Spleen (tissue), 7 donors: Measurements from ENCODE around the gene MMEL1.

ENCODE experiments used
- POLR2A ChIP-seq, 3 donors: fragments of 450-650 bp; IDR thresholded peaks; one replicate each; pipeline ENCODE4 v1.5.1; 2017; ENCODE audit warnings: antibody characterized with exemption in 3 of 3, mild to moderate bottlenecking in 1 of 3
- POLR2AphosphoS5 ChIP-seq, 3 donors: sonication (generic); formaldehyde crosslinking; IDR thresholded peaks; one replicate each; pipeline ENCODE4 v1.5.1; 2017; ENCODE audit warnings: antibody characterized with exemption in 3 of 3
- TF ChIP-seq, protein P1 (sequence below), 11 experiments: fragments of 200-600 bp in 7 of 11; fragments of 450-650 bp in 4 of 11; sonication (generic) in 4 of 11; IDR thresholded peaks in 8 of 11; conservative IDR thresholded peaks in 3 of 11; 1 replicate in 7 of 11; 2 replicates in 4 of 11; pipeline versions ENCODE4 v1.4.0 to v1.8.0; 2016 to 2021; ENCODE audit warnings: antibody characterized with exemption in 11 of 11, inconsistent platforms in 4 of 11, mild to moderate bottlenecking in 1 of 11
- donor health status: DM: no; HTN: no; CAD: no; lungs with moderate emphysema.
- donor health status: DM: no; HTN: no; CAD: no.
- donor health status: DM: no; HTN: no; CAD: no.

DNA sequence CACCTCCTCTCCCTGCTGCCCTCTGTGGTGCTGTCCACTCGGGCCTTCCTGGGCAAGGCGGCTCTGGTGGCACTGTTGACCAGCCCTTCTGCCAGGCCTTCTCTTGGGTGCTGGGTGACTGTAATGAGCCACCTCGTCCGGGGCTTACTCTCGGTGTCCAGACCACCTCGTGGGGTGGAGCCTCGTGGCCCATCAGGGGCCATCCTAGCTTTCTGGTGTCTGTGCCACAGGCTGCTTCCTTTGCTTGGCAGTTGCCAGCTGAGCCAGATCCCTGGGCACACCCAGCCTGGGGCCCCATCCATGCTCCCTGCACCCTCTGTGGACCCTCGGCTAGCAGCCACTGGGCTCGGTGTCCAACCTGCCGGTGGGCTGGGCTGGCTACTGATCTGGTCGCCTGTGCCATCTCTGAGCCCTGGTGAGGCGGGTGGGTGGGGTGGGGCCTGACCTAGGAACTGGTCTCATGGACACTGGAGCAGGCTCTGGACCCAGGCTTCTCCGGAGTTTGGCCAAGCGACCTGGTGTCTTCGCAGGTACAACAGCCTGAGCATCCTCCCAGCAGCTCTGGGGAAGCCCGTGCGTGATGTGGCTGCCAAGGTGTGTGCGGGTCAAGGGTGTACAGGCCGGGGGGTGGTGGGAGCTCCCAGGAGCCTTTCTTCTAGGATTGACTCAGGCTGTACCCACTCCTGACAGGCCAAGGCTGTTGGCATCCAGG, 44.8 kb downstream of the MMEL1 start:
- TF ChIP-seq, protein P1, sequence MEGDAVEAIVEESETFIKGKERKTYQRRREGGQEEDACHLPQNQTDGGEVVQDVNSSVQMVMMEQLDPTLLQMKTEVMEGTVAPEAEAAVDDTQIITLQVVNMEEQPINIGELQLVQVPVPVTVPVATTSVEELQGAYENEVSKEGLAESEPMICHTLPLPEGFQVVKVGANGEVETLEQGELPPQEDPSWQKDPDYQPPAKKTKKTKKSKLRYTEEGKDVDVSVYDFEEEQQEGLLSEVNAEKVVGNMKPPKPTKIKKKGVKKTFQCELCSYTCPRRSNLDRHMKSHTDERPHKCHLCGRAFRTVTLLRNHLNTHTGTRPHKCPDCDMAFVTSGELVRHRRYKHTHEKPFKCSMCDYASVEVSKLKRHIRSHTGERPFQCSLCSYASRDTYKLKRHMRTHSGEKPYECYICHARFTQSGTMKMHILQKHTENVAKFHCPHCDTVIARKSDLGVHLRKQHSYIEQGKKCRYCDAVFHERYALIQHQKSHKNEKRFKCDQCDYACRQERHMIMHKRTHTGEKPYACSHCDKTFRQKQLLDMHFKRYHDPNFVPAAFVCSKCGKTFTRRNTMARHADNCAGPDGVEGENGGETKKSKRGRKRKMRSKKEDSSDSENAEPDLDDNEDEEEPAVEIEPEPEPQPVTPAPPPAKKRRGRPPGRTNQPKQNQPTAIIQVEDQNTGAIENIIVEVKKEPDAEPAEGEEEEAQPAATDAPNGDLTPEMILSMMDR (IDR thresholded peaks at IDR 0.05 in 8 of 11, conservative IDR thresholded peaks at IDR 0.05 in 3 of 11): no peak
- TF ChIP-seq POLR2A (IDR thresholded peaks at IDR 0.05) (no peak), POLR2AphosphoS5 (IDR thresholded peaks at IDR 0.05) (no peak)
